Superior temporal gyrus (tissue), 1 donor: ENCODE results near the gene BTBD18.
A peak's percentile ranks its signal among the peaks of the same experiment; 100 is the strongest.

Experiments
- DNase-seq: peaks from one replicate; pipeline ENCODE4 v3.0.0-alpha.2; 2016; ENCODE audit errors: extremely low spot score

Gene BTBD18

GRCh38 chr11:57776031-57776521, 24.5 kb upstream of the BTBD18 start:
- DNase-seq, result no peak

GRCh38 chr11:57775491-57775890, 23.9 kb upstream of the BTBD18 start:
- DNase-seq, result no peak

GRCh38 chr11:57773026-57773598, 21.5 kb upstream of the BTBD18 start:
- DNase-seq, result no peak

- DNase-seq, result no peak
These were observed 20.9 kb upstream of the BTBD18 start for GRCh38 chr11:57772562-57772961.

- DNase-seq, result no peak
These were observed 19.7 kb upstream of the BTBD18 start for GRCh38 chr11:57771365-57771764.

GRCh38 chr11:57770793-57771192, 19.2 kb upstream of the BTBD18 start:
- DNase-seq, result no peak

GRCh38 chr11:57764972-57765371, 13.4 kb upstream of the BTBD18 start:
- DNase-seq, result no peak

GRCh38 chr11:57764566-57764965, 12.9 kb upstream of the BTBD18 start:
- DNase-seq, result no peak

- DNase-seq, result no peak
These were observed 12.4 kb upstream of the BTBD18 start for GRCh38 chr11:57764021-57764420.

GRCh38 chr11:57763568-57763967, 11.9 kb upstream of the BTBD18 start:
- DNase-seq, result peak; percentile 75

GRCh38 chr11:57762235-57762861, 10.7 kb upstream of the BTBD18 start:
- DNase-seq, result peak; percentile 37

GRCh38 chr11:57761301-57762234, 9.9 kb upstream of the BTBD18 start, which contains the start of gene CTNND1:
Gene CTNND1 (plus strand): TSS chr11:57761802. CDS start chr11:57791479, 29,677 bp downstream.
- peak; percentile 95 for DNase-seq

GRCh38 chr11:57758174-57758573, 6.6 kb upstream of the BTBD18 start:
- DNase-seq, result no peak

- DNase-seq, result no peak
These were observed 1.3 kb upstream of the BTBD18 start for GRCh38 chr11:57752954-57753353.

- no peak for DNase-seq
These were observed 443 bp downstream of the BTBD18 start for GRCh38 chr11:57751176-57751575.

GRCh38 chr11:57746920-57747319, 4.7 kb downstream of the BTBD18 start:
- DNase-seq, result no peak

GRCh38 chr11:57745206-57745605, 6.4 kb downstream of the BTBD18 start:
- no peak for DNase-seq

GRCh38 chr11:57744357-57744756, 7.3 kb downstream of the BTBD18 start:
- no peak for DNase-seq

GRCh38 chr11:57742087-57742452, 9.5 kb downstream of the BTBD18 start:
- DNase-seq, result no peak

- DNase-seq, result peak; percentile 95
These were observed 10.2 kb downstream of the BTBD18 start, which contains the start of gene SELENOH for GRCh38 chr11:57741132-57742086. Gene SELENOH (plus strand): TSS chr11:57741491. CDS start chr11:57741596, 105 bp downstream.

GRCh38 chr11:57735619-57736298, 15.9 kb downstream of the BTBD18 start:
- DNase-seq, result no peak
